Measurements from ENCODE around the gene BRINP1. TPM values are rescaled to one million over a fixed set of nuclear protein-coding genes. Genes with fewer than 3 reads are reported as not detected.

Gene BRINP1
- total RNA-seq, 2 experiments from 2014 or later, result not detected

- H3K9me3 Mint-ChIP-seq, result no peaks in the 10 kb centered on the region
- ATAC-seq (ENCODE audit: poor library complexity), result no peak
- no peaks in the 10 kb centered on the region for H3K36me3 Mint-ChIP-seq (ENCODE audit: low read depth)
- ChIA-PET POLR2A (no interaction called here), CTCF (no interaction called here)
- H3K27me3 ChIP-seq (ENCODE audit: control insufficient read depth in 1 of 2, insufficient read depth in 2 of 2, low read length in 2 of 2), result no peaks in the 10 kb centered on the region
- TF ChIP-seq, protein P1, sequence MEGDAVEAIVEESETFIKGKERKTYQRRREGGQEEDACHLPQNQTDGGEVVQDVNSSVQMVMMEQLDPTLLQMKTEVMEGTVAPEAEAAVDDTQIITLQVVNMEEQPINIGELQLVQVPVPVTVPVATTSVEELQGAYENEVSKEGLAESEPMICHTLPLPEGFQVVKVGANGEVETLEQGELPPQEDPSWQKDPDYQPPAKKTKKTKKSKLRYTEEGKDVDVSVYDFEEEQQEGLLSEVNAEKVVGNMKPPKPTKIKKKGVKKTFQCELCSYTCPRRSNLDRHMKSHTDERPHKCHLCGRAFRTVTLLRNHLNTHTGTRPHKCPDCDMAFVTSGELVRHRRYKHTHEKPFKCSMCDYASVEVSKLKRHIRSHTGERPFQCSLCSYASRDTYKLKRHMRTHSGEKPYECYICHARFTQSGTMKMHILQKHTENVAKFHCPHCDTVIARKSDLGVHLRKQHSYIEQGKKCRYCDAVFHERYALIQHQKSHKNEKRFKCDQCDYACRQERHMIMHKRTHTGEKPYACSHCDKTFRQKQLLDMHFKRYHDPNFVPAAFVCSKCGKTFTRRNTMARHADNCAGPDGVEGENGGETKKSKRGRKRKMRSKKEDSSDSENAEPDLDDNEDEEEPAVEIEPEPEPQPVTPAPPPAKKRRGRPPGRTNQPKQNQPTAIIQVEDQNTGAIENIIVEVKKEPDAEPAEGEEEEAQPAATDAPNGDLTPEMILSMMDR (IDR thresholded peaks at IDR 0.05), result no peak
- H3K36me3 ChIP-seq (ENCODE audit: insufficient read depth, low read length), result no peaks in the 10 kb centered on the region
- peaks cover 7% of the 10 kb centered on the region for H3K27me3 Mint-ChIP-seq
- DNase-seq, result no peak
- no peaks in the 10 kb centered on the region for H3K4me1 Mint-ChIP-seq (ENCODE audit: low read depth)
- H3K4me1 ChIP-seq (ENCODE audit: insufficient read depth, low read length), result no peaks in the 10 kb centered on the region
- intact Hi-C loops (cut with DNase I, micrococcal nuclease), result no loop called here
- no peak overlapping the region for H3K4me3 Mint-ChIP-seq
- H3K4me3 ChIP-seq (ENCODE audit: low read length), result no peak overlapping the region
- H3K27ac ChIP-seq (ENCODE audit: low read depth in 1 of 2, low read length in 2 of 2), result no peak overlapping the region
- H3K27ac Mint-ChIP-seq, result no peak overlapping the region
- no peaks in the 10 kb centered on the region for H3K9me3 ChIP-seq (ENCODE audit: control insufficient read depth in 1 of 2, insufficient read depth in 1 of 2, low read length in 2 of 2)
Observed at GRCh38 chr9:119280740-119281485, 88.3 kb downstream of the BRINP1 start.

DNA sequence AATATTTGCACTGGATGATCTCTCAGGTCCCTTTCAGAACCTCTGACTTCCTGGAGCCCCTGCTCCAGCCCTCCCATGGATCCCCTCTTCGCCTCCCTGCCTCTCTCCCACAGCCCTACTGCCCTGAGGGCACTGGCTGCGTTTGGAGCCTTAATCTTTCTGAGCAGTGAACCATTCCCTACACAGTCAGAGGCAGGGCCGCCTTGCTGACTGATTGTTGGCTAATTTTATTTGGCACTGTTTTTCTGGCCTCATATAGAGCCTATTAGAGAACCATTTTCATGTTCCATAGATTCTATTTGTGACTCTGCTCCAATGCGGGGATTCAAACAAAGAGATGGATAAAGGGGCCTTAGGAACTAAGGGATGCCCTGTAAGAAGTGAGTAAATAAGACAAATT is 91.1 kb downstream of the BRINP1 start:
- intact Hi-C loops (cut with DNase I, micrococcal nuclease), result no loop called here
- Histone ChIP-seq H3K27me3 (ENCODE audit: control insufficient read depth in 1 of 2, insufficient read depth in 2 of 2, low read length in 2 of 2) (no peaks in the 10 kb centered on the region), H3K36me3 (ENCODE audit: insufficient read depth, low read length) (no peaks in the 10 kb centered on the region), H3K4me1 (ENCODE audit: insufficient read depth, low read length) (no peaks in the 10 kb centered on the region), H3K27ac (ENCODE audit: low read depth in 1 of 2, low read length in 2 of 2) (no peak overlapping the region), H3K9me3 (ENCODE audit: control insufficient read depth in 1 of 2, insufficient read depth in 1 of 2, low read length in 2 of 2) (no peaks in the 10 kb centered on the region), H3K4me3 (ENCODE audit: low read length) (no peak overlapping the region)
- Mint-ChIP-seq H3K27me3 (peaks cover 5% of the 10 kb centered on the region), H3K36me3 (ENCODE audit: low read depth) (no peaks in the 10 kb centered on the region), H3K4me3 (no peak overlapping the region), H3K4me1 (ENCODE audit: low read depth) (no peaks in the 10 kb centered on the region), H3K9me3 (no peaks in the 10 kb centered on the region), H3K27ac (no peak overlapping the region)
- no peak for DNase-seq
- ChIA-PET POLR2A (no interaction called here), CTCF (no interaction called here)
- TF ChIP-seq, protein P1 (IDR thresholded peaks at IDR 0.05), result no peak
- ATAC-seq (ENCODE audit: poor library complexity), result no peak

DNA sequence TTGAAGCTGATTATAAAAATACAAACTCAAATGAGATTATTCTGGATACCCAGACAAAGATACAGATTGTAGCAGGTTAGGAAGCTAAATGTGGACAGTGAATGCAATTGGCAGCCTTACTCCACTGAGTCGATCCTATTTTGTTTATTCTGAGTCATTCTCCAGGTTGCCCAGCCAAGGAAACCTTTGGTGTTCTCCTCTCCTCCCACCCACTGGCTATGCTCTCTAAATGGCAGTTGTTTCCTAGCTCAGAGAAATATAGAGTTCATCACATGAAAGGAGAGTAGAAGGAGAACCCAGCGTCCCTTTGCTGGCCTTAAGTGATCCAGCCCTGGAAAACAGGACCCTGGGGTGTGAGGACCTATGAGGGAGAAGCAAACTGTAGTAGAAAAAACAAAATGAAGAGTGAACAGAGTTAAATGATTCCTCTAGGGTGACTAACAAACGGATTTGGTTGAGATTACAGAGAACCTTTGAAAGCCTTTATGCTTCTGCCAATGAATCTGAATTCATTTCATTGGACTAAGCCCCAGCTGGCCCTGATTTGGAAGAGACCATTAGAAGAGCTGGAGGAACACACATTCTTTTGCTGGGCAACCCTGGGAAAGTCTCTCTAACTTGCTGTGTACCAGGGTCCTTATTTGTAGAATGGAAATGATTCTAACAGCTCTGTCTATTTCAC is 95.1 kb downstream of the BRINP1 start:
- CTCF ChIA-PET, result no interaction called here
- ATAC-seq (ENCODE audit: poor library complexity), result no peak
- no peak overlapping the region for H3K27ac Mint-ChIP-seq
- no peaks in the 10 kb centered on the region for H3K4me1 Mint-ChIP-seq (ENCODE audit: low read depth)
- no peaks in the 10 kb centered on the region for H3K27me3 Mint-ChIP-seq
- POLR2A ChIA-PET, result interaction anchor here (0.6 kb wide), 1 partner anchor 195 kb away, joined by 4 read pairs; no protein-coding TSS in a partner anchor
- H3K9me3 ChIP-seq (ENCODE audit: control insufficient read depth in 1 of 2, insufficient read depth in 1 of 2, low read length in 2 of 2), result peaks cover 0 to 5% of the 10 kb centered on the region in 2 experiments
- H3K27ac ChIP-seq (ENCODE audit: low read depth in 1 of 2, low read length in 2 of 2), result no peak overlapping the region
- TF ChIP-seq, protein P1 (IDR thresholded peaks at IDR 0.05), result no peak
- H3K36me3 Mint-ChIP-seq (ENCODE audit: low read depth), result no peaks in the 10 kb centered on the region
- no peaks in the 10 kb centered on the region for H3K4me1 ChIP-seq (ENCODE audit: insufficient read depth, low read length)
- intact Hi-C loops (cut with DNase I, micrococcal nuclease), result no loop called here
- no peaks in the 10 kb centered on the region for H3K36me3 ChIP-seq (ENCODE audit: insufficient read depth, low read length)
- DNase-seq, result no peak
- no peaks in the 10 kb centered on the region for H3K27me3 ChIP-seq (ENCODE audit: control insufficient read depth in 1 of 2, insufficient read depth in 2 of 2, low read length in 2 of 2)
- peaks cover 5% of the 10 kb centered on the region for H3K9me3 Mint-ChIP-seq
- no peak overlapping the region for H3K4me3 ChIP-seq (ENCODE audit: low read length)
- H3K4me3 Mint-ChIP-seq, result no peak overlapping the region

Measured in CD4-positive, alpha-beta T cell (primary cell).